Measurements from ENCODE around the gene PRDM5.

The PRDM5 gene

GRCh38 chr4:120855307-120856001, 67.1 kb downstream of the PRDM5 start:
- no peak for DNase-seq (ENCODE audit: low read depth)

DNA sequence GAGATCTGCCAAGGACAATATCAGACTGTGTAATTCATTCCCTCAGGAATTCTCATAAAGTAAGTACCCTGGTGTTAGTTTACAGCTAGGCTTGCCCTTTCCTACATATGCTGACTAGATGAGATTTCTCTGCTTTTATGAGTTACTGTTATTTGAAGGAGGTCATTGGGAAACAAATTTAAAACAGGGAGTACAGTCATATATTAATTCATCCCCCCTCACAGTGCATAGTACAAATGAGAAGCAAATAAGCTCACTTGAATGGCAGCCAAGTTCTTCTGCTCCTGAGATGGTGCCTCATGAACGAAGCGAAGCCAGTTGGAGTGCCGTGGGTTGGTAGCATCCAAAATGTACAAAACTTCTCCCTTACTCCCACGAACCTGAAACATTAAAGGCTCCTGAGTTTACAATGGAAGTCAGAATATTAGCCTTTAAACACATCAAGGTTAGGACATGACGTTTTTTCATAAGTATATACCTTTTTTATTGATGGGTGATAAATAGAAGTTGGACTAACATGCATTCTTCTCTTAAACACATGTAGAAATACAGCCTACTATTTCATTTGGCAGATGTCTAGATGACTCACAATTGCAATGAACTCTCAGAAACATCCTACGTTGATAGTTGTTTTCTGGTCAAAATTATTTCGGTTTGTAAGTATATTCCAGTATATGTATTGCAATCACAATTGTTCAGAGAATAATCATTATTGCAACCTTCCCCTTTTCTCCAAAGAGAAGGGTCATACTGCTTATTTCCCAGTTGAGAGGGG, 69.2 kb downstream of the PRDM5 start:
- DNase-seq (ENCODE audit: low read depth) = no peak

DNA sequence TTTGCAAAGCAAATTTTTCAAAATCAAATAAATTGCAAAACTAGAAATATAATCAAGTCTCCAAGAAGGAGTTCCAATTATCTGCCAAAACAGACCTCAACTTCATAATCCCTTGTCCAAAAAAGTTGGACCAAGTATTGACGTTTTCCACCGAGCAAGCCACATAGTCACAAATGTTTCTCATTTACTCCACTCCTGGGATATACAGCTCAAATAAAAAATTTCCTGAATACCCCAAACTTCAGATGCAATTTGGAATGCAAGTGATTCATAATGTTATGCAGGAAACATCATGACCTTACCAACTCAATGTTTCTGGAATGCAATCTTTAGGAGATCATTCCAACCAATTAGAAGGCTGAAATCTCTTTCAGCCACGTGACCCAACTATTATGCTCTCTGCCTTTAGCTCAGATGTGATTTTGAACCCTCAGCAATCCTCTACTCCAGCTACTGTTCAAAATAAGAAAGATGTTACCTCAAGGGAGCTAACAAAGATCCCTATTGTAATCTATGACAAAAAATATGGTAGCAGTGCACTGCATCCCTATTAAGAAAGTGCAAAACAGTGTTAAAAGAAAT, 72.4 kb downstream of the PRDM5 start:
- no peak for DNase-seq (ENCODE audit: low read depth)

DNA sequence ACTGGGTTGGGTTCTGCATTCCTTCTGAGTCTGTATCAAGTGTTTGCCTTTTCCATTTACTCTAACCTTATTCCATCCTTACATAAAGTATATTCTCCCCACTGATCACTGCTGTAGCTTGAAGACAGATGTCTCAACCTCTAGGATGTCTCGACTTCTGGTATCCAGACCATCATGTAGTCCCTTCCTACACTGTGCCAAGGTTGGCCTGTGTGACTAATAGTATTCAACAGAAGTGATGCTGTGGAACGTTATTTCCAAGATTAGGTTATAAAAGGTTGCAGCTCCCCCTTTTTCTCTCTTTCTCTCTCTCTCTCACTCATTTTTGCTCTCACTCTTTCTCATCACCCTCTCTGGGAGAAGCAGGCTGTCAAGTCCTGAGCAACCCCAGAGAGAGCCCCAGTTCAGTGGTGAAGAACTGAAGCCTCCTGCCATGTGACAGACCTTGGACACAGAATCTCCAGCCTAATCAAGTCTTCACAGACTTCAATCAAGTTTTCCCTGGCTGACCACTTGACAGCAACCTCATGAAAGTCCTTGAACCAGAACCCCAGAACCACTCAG, 75.4 kb downstream of the PRDM5 start:
- no peak for DNase-seq (ENCODE audit: low read depth)

DNA sequence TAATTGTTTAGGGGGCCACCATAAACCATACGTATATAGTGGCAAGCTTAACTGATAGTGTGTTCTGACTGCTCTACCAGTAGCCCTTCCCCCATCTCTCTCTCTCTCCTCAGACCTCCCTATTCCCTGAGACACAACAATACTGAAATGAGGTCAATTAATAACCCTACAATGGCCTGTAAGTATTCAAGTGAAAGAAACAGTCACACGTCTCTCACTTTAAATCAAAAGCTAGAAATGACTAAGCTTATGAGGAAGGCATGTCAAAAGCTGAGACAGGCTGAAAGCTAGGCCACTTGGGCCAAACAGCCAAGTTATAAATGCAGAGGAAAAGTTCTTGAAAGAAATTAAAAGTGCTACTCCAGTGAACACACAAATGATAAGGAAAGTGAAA, 78.0 kb downstream of the PRDM5 start:
- no peak for DNase-seq (ENCODE audit: low read depth)

DNA sequence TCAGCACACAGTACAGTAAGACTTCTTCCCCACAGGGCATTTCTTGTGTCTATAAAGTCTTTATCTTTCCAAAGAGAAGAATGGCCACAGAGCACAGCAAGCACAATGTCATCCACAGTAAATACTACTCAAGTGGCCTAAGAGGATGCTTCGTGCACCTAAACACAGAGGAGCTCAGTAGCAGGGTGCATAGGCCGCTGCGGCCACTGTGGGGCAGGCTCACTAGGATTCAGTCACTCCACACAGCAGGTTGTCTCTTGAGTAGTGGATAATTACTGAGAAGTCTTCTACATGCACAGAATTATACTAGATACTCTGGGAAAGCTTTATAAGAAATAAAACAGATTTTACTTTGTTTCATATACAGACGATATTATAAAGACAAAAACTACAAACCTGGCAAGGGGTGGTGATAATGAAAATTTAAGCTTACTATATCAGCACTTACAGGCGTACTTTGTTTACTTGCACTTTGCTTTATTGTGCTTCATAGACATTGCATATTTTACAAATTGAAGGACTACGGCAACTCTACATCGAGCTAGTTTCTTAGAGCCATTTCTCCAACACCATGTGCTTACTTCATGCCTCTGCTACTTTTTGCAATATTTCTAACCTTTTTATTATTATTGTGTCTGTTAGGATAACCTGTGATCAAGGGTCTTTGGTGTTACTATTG, 78.5 kb downstream of the PRDM5 start:
- DNase-seq (ENCODE audit: low read depth) = no peak

DNA sequence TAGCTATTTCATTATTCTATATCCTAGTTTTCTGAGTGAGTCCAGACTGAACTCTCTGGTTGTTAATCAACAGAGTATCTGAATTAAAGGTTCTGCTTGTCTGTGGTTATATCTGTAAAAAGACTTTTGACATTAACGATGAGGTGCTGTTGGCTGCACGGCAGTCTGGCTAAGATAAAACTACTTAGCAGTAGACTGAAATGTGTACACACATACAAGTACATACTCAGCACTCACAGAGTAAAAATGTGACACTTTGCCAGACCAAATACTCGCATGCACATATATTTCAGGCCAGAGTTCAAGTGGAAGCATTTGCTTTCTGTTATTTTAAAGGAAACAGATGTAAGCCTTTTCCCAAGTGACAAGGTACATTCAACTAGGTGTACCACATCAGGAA, 80.5 kb downstream of the PRDM5 start:
- DNase-seq (ENCODE audit: low read depth) = no peak

- no peak for DNase-seq (ENCODE audit: low read depth)
These were observed 80.9 kb downstream of the PRDM5 start for GRCh38 chr4:120841580-120841979.

- DNase-seq (ENCODE audit: low read depth) = no peak
These were observed 82.4 kb downstream of the PRDM5 start for GRCh38 chr4:120839974-120840751.

DNA sequence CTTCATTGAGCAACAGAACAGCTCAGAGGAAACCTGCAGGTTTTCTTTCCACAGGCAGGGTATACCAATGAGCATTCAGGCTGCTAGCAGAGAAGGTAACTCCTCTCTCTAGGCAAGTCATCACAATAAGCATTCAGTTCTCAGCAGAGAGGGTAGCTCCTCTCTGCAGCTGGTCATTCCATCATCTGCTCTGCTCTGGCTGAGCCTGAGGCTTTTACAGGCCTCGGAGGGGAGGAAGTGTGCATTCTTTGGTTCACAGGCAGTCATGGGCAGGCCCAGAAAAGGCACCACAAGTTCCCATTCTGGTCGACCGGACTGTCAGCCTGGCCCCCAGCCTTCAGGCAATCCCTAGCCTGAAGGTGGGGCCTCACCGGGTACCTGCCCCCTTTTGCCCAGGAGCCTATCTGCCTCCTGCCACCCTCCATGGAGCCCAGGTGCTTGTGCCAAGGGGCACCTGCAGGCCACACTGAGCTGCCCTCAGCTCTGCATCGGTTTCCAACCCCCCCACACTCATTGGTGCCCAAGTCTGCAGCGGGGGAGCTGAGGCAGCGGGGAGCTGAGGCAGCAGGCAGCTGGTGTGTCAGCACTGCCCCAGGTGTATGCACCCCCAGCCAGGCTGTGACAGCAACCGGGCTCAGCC, 83.1 kb downstream of the PRDM5 start:
- DNase-seq (ENCODE audit: low read depth) = no peak

- DNase-seq (ENCODE audit: low read depth) = no peak
These were observed 83.7 kb downstream of the PRDM5 start for GRCh38 chr4:120838784-120839183.

GRCh38 chr4:120837656-120838055, 84.9 kb downstream of the PRDM5 start:
- no peak for DNase-seq (ENCODE audit: low read depth)

- DNase-seq (ENCODE audit: low read depth) = no peak
These were observed 87.2 kb downstream of the PRDM5 start for GRCh38 chr4:120835342-120835741.

GRCh38 chr4:120830204-120830603, 92.3 kb downstream of the PRDM5 start:
- DNase-seq (ENCODE audit: low read depth) = no peak

DNA sequence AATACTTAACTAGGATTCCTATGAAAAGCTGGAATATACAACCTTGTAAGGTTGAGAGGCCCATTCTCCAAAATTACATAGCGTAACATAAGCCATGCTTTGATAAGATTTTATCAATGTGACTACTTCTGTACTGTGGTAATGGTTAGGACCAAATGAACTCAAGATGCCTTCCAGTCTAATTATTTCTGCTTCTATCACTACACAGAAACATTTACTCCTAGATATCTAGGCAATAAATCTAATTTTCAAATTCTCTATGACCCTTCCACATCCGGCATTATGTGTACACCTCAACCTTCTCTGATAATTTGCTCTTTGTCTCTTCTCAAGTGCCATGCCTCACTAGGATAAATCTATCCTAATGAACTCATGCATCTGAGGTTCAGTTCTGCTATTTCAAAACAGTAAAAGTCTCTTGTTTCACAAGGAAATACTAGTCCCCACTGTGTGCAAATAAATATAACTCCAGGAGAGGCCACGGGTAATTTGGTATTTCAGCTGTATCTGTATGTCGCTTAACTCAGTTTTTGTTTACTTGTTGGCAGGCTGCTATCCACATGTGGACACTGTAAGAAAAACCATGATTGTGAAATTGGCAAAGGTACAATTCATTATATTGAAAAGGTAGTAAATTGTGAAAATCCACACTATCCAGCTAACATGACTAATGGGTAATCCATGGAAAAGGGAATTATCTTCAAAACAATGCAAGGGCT, 93.3 kb downstream of the PRDM5 start:
- DNase-seq (ENCODE audit: low read depth) = no peak

- DNase-seq (ENCODE audit: low read depth) = no peak
These were observed 95.7 kb downstream of the PRDM5 start for GRCh38 chr4:120826853-120827252.

DNA sequence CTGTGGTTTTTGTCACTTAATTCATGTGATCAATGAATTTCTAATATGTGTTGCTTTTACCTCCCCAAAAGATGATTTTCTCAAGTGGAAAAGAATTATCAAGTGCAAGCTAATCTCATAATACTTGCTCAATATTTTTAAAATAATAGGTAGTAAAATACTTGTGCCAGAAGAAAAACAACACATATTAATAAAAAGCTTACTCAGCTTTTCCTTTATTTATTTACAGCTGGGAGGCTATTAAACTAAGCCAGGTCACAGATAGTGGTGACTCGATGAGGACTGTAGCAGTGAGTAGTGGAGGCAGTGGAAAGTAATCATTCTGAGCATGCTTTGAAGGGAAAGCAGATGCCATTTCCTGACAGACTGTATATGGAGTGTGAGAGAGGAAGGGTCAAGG, 96.1 kb downstream of the PRDM5 start:
- no peak for DNase-seq (ENCODE audit: low read depth)

DNA sequence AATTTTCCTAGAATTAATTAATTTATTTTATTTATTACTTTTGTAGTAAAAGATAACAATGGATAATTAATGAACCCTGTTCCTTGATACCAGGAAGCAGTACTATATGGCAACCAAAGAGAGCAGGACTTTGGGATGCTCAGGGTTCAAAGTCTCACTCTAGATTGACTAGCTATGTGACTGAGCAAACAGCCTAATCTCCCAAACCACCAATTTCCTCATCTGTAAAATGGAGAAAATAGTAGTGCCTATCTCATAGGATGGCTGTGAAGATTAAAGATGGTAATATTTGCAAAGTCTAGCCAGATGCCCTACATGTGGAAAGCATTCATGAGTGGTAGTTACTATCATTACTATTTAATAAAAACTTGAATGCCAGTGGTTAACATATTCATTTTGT, 97.6 kb downstream of the PRDM5 start:
- DNase-seq (ENCODE audit: low read depth) = no peak

GRCh38 chr4:120821977-120822376, 100.5 kb downstream of the PRDM5 start:
- DNase-seq (ENCODE audit: low read depth) = no peak

DNA sequence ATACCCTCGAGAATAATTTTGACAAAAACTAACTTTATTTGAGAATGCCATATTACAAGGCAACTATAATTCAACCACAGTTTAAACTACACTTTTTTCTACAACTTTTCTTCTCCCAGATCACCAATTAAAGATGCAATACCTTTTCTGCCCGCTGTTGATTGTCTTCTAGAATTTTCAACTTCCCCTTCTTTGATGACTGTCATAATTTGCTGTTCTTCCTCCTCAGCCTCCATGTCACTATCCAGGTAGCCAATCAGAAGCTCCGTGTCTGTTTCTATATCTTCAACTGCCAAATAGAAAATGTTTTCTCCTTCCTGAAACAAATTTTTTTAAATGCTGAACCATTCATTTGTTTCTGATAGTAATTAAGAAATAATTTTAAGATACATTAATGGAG, 101.5 kb downstream of the PRDM5 start:
- no peak for DNase-seq (ENCODE audit: low read depth)

Data from activated T-cell treated with anti-CD3 and anti-CD28 coated beads for 1 hour (primary cell).